Measurements from ENCODE around the gene NTM. TPM values are rescaled to one million over a fixed set of nuclear protein-coding genes. Genes with fewer than 3 reads are reported as not detected.

NTM gene
- total and polyA plus RNA-seq, 2 donors (not counting 3 experiments of a cell fraction or from before 2014, with no cell fraction given): 1.00 to 1.1 TPM

- Histone ChIP-seq H3K9ac (replicated peaks; ENCODE audit: extremely low read depth, insufficient read depth, low read length) (no peak overlapping the region), H3K9me3 (replicated peaks; ENCODE audit: control insufficient read depth, insufficient read depth, low read length) (peaks cover 2% of the 10 kb centered on the region), H3K9me1 (replicated peaks; ENCODE audit: control insufficient read depth, extremely low read depth, insufficient read depth, low read length) (no peaks in the 10 kb centered on the region), H3K4me1 (ENCODE audit: control insufficient read depth, extremely low read depth, insufficient read depth, low read length) (no peaks in the 10 kb centered on the region), H4K20me1 (replicated peaks; ENCODE audit: control insufficient read depth, extremely low read depth, insufficient read depth, low read length) (no peaks in the 10 kb centered on the region), H3K4me3 (replicated peaks in 1 of 3; ENCODE audit: insufficient read depth in 1 of 3, low read depth in 1 of 3, low read length in 3 of 3) (no peak overlapping the region), H3K4me2 (ENCODE audit: insufficient read depth, low read length) (no peak overlapping the region), H3K27ac (ENCODE audit: insufficient read depth, low read depth, low read length) (no peak overlapping the region), H3K36me3 (ENCODE audit: control insufficient read depth in 2 of 2, extremely low read depth in 1 of 2, insufficient read depth in 2 of 2, low read length in 2 of 2) (no peaks in the 10 kb centered on the region), H2AFZ (ENCODE audit: low read depth, low read length) (no peak overlapping the region), H3K79me2 (ENCODE audit: control insufficient read depth, insufficient read depth, low read length) (no peaks in the 10 kb centered on the region), H3K27me3 (ENCODE audit: control insufficient read depth in 2 of 2, insufficient read depth in 2 of 2, low read length in 2 of 2) (no peaks in the 10 kb centered on the region)
- CTCF ChIA-PET: interaction anchor here (0.7 kb wide), 1 partner anchor 493 kb away, joined by 3 read pairs; no protein-coding TSS in a partner anchor
- BruUV-seq (replicated peaks): no TSS peak
- TF ChIP-seq MYC (IDR thresholded peaks at IDR 0.05; ENCODE audit: low read depth, low read length): no peak
- no peak for FAIRE-seq
- intact Hi-C loops (cut with micrococcal nuclease): no loop called here
- DNase-seq (ENCODE audit: low read depth, low spot score): no peak
- POLR2A ChIA-PET: no interaction called here
- dilution Hi-C loops (cut with MboI; ENCODE audit: extremely low pct_ligation_motif_present, low sequenced_read_pairs): no loop called here
These were observed 88.0 kb downstream of the NTM start for GRCh38 chr11:131458421-131458820.

GRCh38 chr11:131460931-131461330, 90.5 kb downstream of the NTM start:
- Histone ChIP-seq H3K4me3 (replicated peaks in 1 of 3; ENCODE audit: insufficient read depth in 1 of 3, low read depth in 1 of 3, low read length in 3 of 3) (no peak overlapping the region), H3K9me3 (replicated peaks; ENCODE audit: control insufficient read depth, insufficient read depth, low read length) (no peaks in the 10 kb centered on the region), H3K36me3 (ENCODE audit: control insufficient read depth in 2 of 2, extremely low read depth in 1 of 2, insufficient read depth in 2 of 2, low read length in 2 of 2) (no peaks in the 10 kb centered on the region), H3K79me2 (ENCODE audit: control insufficient read depth, insufficient read depth, low read length) (no peaks in the 10 kb centered on the region), H3K27ac (ENCODE audit: insufficient read depth, low read depth, low read length) (no peak overlapping the region), H2AFZ (ENCODE audit: low read depth, low read length) (no peak overlapping the region), H3K27me3 (ENCODE audit: control insufficient read depth in 2 of 2, insufficient read depth in 2 of 2, low read length in 2 of 2) (no peaks in the 10 kb centered on the region), H3K4me2 (ENCODE audit: insufficient read depth, low read length) (no peak overlapping the region), H3K4me1 (ENCODE audit: control insufficient read depth, extremely low read depth, insufficient read depth, low read length) (no peaks in the 10 kb centered on the region), H4K20me1 (replicated peaks; ENCODE audit: control insufficient read depth, extremely low read depth, insufficient read depth, low read length) (no peaks in the 10 kb centered on the region), H3K9ac (replicated peaks; ENCODE audit: extremely low read depth, insufficient read depth, low read length) (no peak overlapping the region), H3K9me1 (replicated peaks; ENCODE audit: control insufficient read depth, extremely low read depth, insufficient read depth, low read length) (no peaks in the 10 kb centered on the region)
- dilution Hi-C loops (cut with MboI; ENCODE audit: extremely low pct_ligation_motif_present, low sequenced_read_pairs): no loop called here
- TF ChIP-seq MAX (IDR thresholded peaks at IDR 0.05; ENCODE audit: insufficient read depth, insufficient read length) (no peak), POLR2A (IDR thresholded peaks at IDR 0.05; ENCODE audit: low read depth, low read length) (no peak), EZH2 (IDR thresholded peaks at IDR 0.05; ENCODE audit: borderline replicate concordance, low read depth, low read length, severe bottlenecking) (no peak), CTCF (IDR thresholded peaks at IDR 0.05; ENCODE audit: extremely low read depth in 1 of 2, insufficient read depth in 1 of 2, low read depth in 1 of 2, low read length in 2 of 2) (no peak), MYC (IDR thresholded peaks at IDR 0.05; ENCODE audit: low read depth, low read length) (no peak), FOS (IDR thresholded peaks at IDR 0.05; ENCODE audit: borderline replicate concordance, insufficient read depth, low read length) (no peak), GATA2 (IDR thresholded peaks at IDR 0.05; ENCODE audit: insufficient read depth, insufficient read length, low read depth, low read length) (no peak), POLR2AphosphoS5 (IDR thresholded peaks at IDR 0.05; ENCODE audit: insufficient read depth, low read depth, low read length) (no peak), JUN (IDR thresholded peaks at IDR 0.05; ENCODE audit: borderline replicate concordance, insufficient read depth, insufficient read length, low read depth) (no peak)
- FAIRE-seq (no peak), DNase-seq (ENCODE audit: low read depth, low spot score) (no peak)
- BruUV-seq (replicated peaks): no TSS peak
- intact Hi-C loops (cut with micrococcal nuclease): no loop called here
- POLR2A ChIA-PET: no interaction called here
- CTCF ChIA-PET: no interaction called here

Measured in endothelial cell of umbilical vein (primary cell).